ENCODE measurements around the gene STRADA.
"Not testable (repeated sequence)": the region's sequence is repeated elsewhere in the genome, so short reads cannot be mapped to it uniquely, and the experiment has no call there.

The STRADA gene

GRCh38 chr17:63753215-63753614 is 11.6 kb upstream of the STRADA start:
- no peak for DNase-seq

GRCh38 chr17:63752707-63753106 is 11.1 kb upstream of the STRADA start:
- DNase-seq = no peak

DNA sequence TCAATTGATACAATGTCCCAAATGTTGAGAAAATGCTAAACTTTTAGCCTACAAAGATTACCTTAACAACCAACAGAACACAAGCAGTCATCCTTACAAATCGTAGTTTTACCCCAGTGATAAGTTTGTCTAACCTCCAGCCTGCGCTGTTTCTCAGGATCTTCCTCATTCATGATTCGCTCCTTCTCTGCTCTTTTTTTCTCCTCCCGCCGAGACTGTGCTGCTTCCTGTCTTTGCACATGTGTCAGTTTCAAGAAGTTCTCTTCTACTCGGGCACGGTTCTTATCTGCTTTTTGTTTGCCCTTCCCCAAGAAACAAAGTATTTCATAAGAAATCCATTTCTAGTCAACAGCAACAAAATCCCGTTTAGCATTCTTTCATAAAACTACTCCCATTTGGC is 10.2 kb upstream of the STRADA start:
- no peak for DNase-seq

- peak; percentile 35 for DNase-seq
Observed at GRCh38 chr17:63741143-63741407, 524 bp downstream of the STRADA start.

GRCh38 chr17:63740464-63741142 is 996 bp downstream of the STRADA start:
- peak; percentile 4 for DNase-seq

DNA sequence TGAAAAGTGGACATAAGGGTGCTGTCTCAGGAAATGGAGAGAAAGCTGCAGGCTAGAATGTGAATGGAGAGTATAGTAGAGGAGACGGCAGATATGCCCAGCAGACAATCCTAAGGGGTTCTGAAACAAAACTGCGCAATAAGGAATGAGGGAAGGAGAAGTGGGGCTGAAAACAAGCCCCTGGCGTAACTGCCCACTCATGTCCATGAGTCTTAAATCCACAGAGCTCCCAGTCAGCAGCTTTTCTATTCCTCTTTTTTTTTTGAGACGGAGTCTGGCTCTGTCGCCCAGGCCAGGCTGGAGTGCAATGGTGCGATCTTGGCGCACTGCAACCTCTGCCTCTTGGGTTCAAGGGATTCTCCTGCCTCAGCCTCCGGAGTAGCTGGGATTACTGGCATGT is 5.9 kb downstream of the STRADA start:
- no peak for DNase-seq

DNA sequence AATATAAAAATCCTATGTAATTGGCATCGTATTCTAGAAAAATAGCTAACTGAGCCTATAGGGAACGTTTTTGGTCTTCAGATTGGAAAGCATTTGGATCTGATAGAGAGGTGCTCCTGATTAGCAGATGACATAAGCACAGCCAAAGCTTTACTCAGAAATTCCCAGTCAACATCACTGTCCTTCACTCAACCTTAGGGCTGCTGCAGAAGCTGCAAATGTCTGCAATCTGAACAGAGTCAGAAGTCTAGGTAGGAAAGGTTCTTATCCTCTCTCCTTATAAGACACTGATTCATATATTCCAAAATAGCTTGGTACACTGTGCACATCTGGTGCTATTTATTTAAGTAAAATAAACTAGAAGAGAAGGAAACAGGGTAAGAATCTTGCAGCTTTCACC is 19.2 kb downstream of the STRADA start:
- no peak for DNase-seq

- DNase-seq = not testable (repeated sequence)
Observed at GRCh38 chr17:63720194-63720593, 21.4 kb downstream of the STRADA start.

- DNase-seq = no peak
Observed at GRCh38 chr17:63718988-63719387, 22.6 kb downstream of the STRADA start.

- DNase-seq = no peak
Observed at GRCh38 chr17:63716426-63716825, 25.2 kb downstream of the STRADA start.

- no peak for DNase-seq
Observed at GRCh38 chr17:63714550-63715277, 26.9 kb downstream of the STRADA start.

- DNase-seq = no peak
Observed at GRCh38 chr17:63709110-63709509, 32.5 kb downstream of the STRADA start.

DNA sequence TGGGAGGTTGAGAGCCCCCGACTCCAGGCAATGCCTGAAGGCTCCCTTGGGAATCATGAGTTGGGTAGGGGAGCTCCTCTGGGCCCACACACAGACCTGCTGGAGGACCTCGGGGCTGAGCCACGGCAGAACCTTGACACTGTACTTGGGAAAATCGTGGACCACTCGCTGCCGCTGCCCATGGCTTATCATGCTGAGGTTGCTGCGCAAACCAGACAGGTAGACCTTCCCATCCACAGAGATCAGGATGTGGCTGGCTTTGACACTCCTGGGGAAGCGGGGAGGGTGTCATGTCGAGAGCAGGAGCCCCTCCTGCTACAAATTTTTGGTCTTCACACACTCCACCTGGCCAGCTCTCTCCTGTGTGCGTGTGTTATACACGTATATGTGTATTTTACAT is 34.4 kb downstream of the STRADA start:
- no peak for DNase-seq

DNA sequence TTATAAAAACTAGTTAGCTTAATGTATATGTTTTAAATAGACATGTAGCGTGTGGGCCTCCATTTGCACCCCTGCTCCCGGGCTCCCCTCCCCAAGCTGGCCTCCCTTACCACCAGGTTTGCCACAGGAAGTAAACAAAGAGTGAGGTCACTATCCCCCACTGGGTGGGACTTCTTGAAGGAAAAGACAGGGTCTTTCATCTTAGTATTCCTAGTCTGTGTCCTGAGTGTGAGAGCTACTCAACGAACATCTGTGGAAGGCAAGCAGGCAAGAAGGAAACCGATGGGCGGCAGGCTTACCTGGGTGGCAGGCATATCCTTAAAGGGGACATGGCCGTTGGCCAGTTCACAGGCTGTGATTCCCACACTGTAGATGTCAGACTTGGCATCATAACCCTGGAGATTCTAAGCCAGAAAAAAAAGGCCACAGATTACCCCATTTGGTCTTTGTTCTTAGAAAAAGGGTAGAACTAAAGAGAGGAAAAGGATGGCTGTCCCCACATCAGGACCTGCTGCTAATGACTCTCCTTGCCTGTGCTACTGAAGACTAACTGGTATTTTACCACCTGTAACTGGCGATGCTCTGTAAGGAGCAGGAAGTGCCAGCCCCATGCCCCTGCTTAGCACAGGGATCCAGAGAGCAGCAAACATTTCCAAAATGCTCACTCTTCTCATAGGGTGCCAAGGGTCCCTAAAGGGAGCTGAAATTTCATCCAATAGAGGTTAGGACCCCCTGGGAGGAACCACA is 35.1 kb downstream of the STRADA start:
- DNase-seq = no peak

- DNase-seq = no peak
Observed at GRCh38 chr17:63705657-63706056, 35.9 kb downstream of the STRADA start.

- no peak for DNase-seq
Observed at GRCh38 chr17:63704836-63705235, 36.8 kb downstream of the STRADA start.

DNA sequence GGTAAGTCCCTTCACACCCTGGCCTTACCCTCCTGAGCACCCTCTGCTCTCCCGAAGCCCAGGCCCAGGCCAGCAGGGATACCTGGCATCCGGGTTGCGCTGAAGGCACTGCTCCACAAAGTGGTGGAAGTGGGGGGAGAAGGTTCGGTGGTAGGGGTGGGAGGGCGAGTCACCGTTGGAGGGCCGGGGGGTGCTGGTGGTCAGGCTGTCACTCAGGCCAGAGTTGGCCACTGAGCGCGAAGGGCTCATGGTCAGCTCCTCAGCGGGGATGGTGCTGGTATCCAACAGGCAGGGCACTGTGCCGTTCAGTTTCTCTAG is 37.4 kb downstream of the STRADA start:
- no peak for DNase-seq

- no peak for DNase-seq
Observed at GRCh38 chr17:63703556-63704258, 37.9 kb downstream of the STRADA start.

- no peak for DNase-seq
Observed at GRCh38 chr17:63703029-63703428, 38.6 kb downstream of the STRADA start.

GRCh38 chr17:63702721-63703015 is 38.9 kb downstream of the STRADA start:
- no peak for DNase-seq

DNA sequence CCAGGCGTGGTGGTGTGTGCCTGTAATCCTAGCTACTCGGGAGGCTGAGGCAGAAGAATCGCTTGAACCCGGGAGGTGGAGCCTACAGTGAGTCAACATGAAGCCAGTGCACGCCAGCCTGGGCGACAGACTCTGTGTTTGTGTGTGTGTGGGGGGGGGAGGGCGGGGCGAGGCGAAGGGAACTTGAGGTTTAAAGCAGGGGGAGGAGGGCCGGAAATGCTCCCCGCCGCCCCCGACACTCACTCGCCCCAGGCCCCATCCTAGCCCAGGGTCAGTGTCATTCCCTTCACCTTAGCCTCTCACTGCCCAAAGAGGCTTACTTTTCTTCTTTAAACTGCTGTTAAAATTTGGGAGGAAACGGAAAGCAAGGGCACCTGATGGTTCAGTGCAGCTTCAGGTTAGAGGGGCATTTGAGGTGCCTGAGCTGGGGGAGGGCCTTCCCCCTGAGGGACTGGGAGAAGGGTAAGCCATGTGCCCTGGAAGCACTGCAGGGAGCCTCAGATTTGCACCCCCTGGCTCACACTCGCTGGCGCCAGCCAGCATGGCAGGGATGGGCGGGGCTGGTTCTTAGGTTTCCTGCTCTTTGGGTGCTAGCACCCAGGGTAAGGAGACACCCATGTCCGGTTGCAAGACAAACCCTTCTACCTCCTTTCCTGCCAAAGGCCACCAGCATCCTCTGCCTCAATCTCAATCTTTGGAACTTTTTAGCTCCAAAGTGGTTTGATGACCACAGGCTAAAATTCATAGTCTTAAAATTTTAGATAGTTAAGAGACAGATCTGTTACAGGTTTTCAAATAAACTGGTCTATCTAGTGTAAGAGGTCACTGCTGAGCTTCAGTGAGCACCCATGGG is 39.5 kb downstream of the STRADA start:
- no peak for DNase-seq

GRCh38 chr17:63701456-63701820 is 40.2 kb downstream of the STRADA start:
- DNase-seq = no peak

All from NCI-H146 (cell line).